ENCODE data around the gene AGAP2. TPM values are rescaled to one million over a fixed set of nuclear protein-coding genes. Genes with fewer than 3 reads are reported as not detected.

AGAP2 gene
- total RNA-seq, 1 experiment from 2014 or later, result 0.19 TPM

GRCh38 chr12:57719777-57720605 is 18.6 kb downstream of the AGAP2 start:
- CTCF ChIA-PET, result interaction anchor here (0.6 to 1.5 kb wide), 5 partner anchors 11 to 135 kb away, joined by 3 read pairs; partner anchors contain the start of gene TSFM

GRCh38 chr12:57718641-57719528 is 19.7 kb downstream of the AGAP2 start:
- no peaks in the 10 kb centered on the region for H3K9me3 Mint-ChIP-seq (ENCODE audit: unreplicated experiment)
- no peak for DNase-seq (ENCODE audit: unreplicated experiment)
- ChIA-PET POLR2A (no interaction called here), CTCF (interaction anchor here (1.1 to 1.5 kb wide), 2 partner anchors 18 to 63 kb away, joined by 3 to 7 read pairs; no protein-coding TSS in a partner anchor)
- no peak overlapping the region for H3K4me3 Mint-ChIP-seq (ENCODE audit: unreplicated experiment)
- no peaks in the 10 kb centered on the region for H3K27me3 Mint-ChIP-seq (ENCODE audit: insufficient read depth, unreplicated experiment)
- no peak overlapping the region for H3K27ac Mint-ChIP-seq (ENCODE audit: low read depth, unreplicated experiment)
- BruUV-seq (replicated peaks), result no TSS peak
- TF ChIP-seq, protein P1, sequence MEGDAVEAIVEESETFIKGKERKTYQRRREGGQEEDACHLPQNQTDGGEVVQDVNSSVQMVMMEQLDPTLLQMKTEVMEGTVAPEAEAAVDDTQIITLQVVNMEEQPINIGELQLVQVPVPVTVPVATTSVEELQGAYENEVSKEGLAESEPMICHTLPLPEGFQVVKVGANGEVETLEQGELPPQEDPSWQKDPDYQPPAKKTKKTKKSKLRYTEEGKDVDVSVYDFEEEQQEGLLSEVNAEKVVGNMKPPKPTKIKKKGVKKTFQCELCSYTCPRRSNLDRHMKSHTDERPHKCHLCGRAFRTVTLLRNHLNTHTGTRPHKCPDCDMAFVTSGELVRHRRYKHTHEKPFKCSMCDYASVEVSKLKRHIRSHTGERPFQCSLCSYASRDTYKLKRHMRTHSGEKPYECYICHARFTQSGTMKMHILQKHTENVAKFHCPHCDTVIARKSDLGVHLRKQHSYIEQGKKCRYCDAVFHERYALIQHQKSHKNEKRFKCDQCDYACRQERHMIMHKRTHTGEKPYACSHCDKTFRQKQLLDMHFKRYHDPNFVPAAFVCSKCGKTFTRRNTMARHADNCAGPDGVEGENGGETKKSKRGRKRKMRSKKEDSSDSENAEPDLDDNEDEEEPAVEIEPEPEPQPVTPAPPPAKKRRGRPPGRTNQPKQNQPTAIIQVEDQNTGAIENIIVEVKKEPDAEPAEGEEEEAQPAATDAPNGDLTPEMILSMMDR (IDR thresholded peaks at IDR 0.05; ENCODE audit: unreplicated experiment), result no peak
- intact Hi-C loops (cut with micrococcal nuclease), result no loop called here
- no peaks in the 10 kb centered on the region for H3K4me1 Mint-ChIP-seq (ENCODE audit: insufficient read depth, unreplicated experiment)
- peaks cover 46% of the 10 kb centered on the region for H3K36me3 Mint-ChIP-seq (ENCODE audit: insufficient read depth, unreplicated experiment)

More at GRCh38 chr12:57719777-57720605, 18.6 kb downstream of the AGAP2 start:
- Mint-ChIP-seq H3K4me3 (ENCODE audit: unreplicated experiment) (no peak overlapping the region), H3K36me3 (ENCODE audit: insufficient read depth, unreplicated experiment) (peaks cover 38% of the 10 kb centered on the region), H3K27me3 (ENCODE audit: insufficient read depth, unreplicated experiment) (no peaks in the 10 kb centered on the region), H3K27ac (ENCODE audit: low read depth, unreplicated experiment) (no peak overlapping the region), H3K4me1 (ENCODE audit: insufficient read depth, unreplicated experiment) (no peaks in the 10 kb centered on the region), H3K9me3 (ENCODE audit: unreplicated experiment) (no peaks in the 10 kb centered on the region)
- POLR2A ChIA-PET, result no interaction called here
- DNase-seq (ENCODE audit: unreplicated experiment), result no peak
- BruUV-seq (replicated peaks), result no TSS peak
- intact Hi-C loops (cut with micrococcal nuclease), result no loop called here
- TF ChIP-seq, protein P1 (IDR thresholded peaks at IDR 0.05; ENCODE audit: unreplicated experiment), result no peak

DNA sequence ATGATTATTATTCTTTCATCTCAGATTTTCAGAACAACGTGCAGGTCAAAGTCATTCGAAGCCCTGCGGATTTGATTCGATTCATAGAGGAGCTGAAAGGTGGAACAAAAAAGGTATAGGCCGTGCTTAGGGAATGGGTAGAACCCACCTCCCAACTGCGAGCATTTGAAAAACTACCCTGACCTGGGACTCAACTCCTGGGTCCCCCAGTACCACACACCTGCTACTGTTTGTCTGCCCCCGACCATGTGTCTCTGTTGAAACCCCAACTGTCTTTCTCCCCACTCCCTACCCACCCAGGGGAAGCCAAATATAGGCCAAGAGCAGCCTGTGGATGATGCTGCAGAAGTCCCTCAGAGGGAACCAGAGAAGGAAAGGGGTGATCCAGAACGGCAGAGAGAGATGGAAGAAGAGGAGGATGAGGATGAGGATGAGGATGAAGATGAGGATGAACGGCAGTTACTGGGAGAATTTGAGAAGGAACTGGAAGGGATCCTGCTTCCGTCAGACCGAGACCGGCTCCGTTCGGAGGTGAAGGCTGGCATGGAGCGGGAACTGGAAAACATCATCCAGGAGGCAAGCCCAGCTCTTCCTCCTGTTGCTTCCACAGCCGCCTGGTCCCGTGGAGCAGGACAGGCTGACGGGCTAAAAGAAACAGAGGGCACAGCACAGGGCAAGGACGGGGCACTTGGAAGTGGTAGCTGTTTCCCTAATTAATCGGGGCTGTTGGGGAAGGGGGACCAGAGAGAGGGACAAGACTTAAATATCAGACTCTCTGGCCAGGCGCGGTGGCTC is 20.5 kb downstream of the AGAP2 start:
- CTCF ChIA-PET, result interaction anchor here (0.7 to 1.5 kb wide), 3 partner anchors 19 to 1337 kb away, joined by 3 to 7 read pairs (median 4); no protein-coding TSS in a partner anchor
- POLR2A ChIA-PET, result no interaction called here
- peaks cover 49% of the 10 kb centered on the region for H3K36me3 Mint-ChIP-seq (ENCODE audit: insufficient read depth, unreplicated experiment)
- no peaks in the 10 kb centered on the region for H3K9me3 Mint-ChIP-seq (ENCODE audit: unreplicated experiment)
- no peak overlapping the region for H3K4me3 Mint-ChIP-seq (ENCODE audit: unreplicated experiment)
- TF ChIP-seq, protein P1 (IDR thresholded peaks at IDR 0.05; ENCODE audit: unreplicated experiment), result no peak
- H3K27me3 Mint-ChIP-seq (ENCODE audit: insufficient read depth, unreplicated experiment), result no peaks in the 10 kb centered on the region
- no peak overlapping the region for H3K27ac Mint-ChIP-seq (ENCODE audit: low read depth, unreplicated experiment)
- BruUV-seq (replicated peaks), result TSS peak; percentile 5
- no peaks in the 10 kb centered on the region for H3K4me1 Mint-ChIP-seq (ENCODE audit: insufficient read depth, unreplicated experiment)
- DNase-seq (ENCODE audit: unreplicated experiment), result no peak
- intact Hi-C loops (cut with micrococcal nuclease), result no loop called here

Measured in MCF 10A (cell line).